ENCODE results near the gene FLT3LG.

- no peak for TF ChIP-seq CTCF (conservative IDR thresholded peaks at IDR 0.05 in 1 of 2, IDR thresholded peaks at IDR 0.05 in 1 of 2; ENCODE audit: extremely low read depth in 1 of 2, insufficient read depth in 1 of 2, low read depth in 1 of 2, low read length in 2 of 2)
- TF ChIP-seq EZH2 (IDR thresholded peaks at IDR 0.05; ENCODE audit: borderline replicate concordance, low read length): no peak
Observed at GRCh38 chr19:49455773-49456172, 18.2 kb upstream of the FLT3LG start.

Measured in mammary epithelial cell (primary cell).